NOMO-1 treated with dmso at 0.1 percent for 144 hours (cell line): Measurements from ENCODE around the gene EID3.

Experiments used
- DNase-seq: peaks from one replicate; lab custom pipeline; 2025; ENCODE audit not compliant: unreplicated experiment; lab: John Stamatoyannopoulos, UW

EID3 gene

GRCh38 chr12:104353012-104353981 is 49.8 kb downstream of the EID3 start:
- DNase-seq: no peak

- DNase-seq: no peak
Observed at GRCh38 chr12:104354167-104354867, 50.8 kb downstream of the EID3 start.
